AG10803 (cell line): ENCODE data around the gene TMEM255A.
A peak's percentile ranks its signal among the peaks of the same experiment; 100 is the strongest.

Source experiments
- DNase-seq: peaks from one replicate; pipeline ENCODE4 v3.0.0; 2010; ENCODE audit warnings: low read depth
- H3K4me3 ChIP-seq: 2 replicates; pipeline ENCODE4 v1.5.1; 2011; ENCODE audit warnings: mild to moderate bottlenecking, low read length, control low read depth
- CTCF ChIP-seq: conservative IDR thresholded peaks from 2 replicates; pipeline ENCODE4 v1.5.1; 2011; ENCODE audit warnings: mild to moderate bottlenecking, low read length, control low read depth, inconsistent platforms

Gene TMEM255A

GRCh38 chrX:120269373-120270035, 41.8 kb downstream of the TMEM255A start:
- peak; percentile 1 for DNase-seq
- TF ChIP-seq CTCF = no peak
- H3K4me3 ChIP-seq = no peak overlapping the region

- no peak overlapping the region for H3K4me3 ChIP-seq
- DNase-seq = no peak
- TF ChIP-seq CTCF = no peak
Observed at GRCh38 chrX:120264341-120264740, 46.9 kb downstream of the TMEM255A start.

- DNase-seq = no peak
- no peak for TF ChIP-seq CTCF
Observed at GRCh38 chrX:120262859-120263708, 48.2 kb downstream of the TMEM255A start.

GRCh38 chrX:120260369-120260768, 50.9 kb downstream of the TMEM255A start:
- TF ChIP-seq CTCF = no peak
- H3K4me3 ChIP-seq = no peak overlapping the region
- DNase-seq = no peak

More at GRCh38 chrX:120262859-120263708, 48.2 kb downstream of the TMEM255A start:
- H3K4me3 ChIP-seq = no peak overlapping the region

- no peak for DNase-seq
- no peak for TF ChIP-seq CTCF
- no peak overlapping the region for H3K4me3 ChIP-seq
Observed at GRCh38 chrX:120253784-120254183, 57.5 kb downstream of the TMEM255A start.

GRCh38 chrX:120251471-120252011, 59.7 kb downstream of the TMEM255A start:
- H3K4me3 ChIP-seq = peak overlapping the region; percentile 78
- TF ChIP-seq CTCF = no peak
- DNase-seq = peak; percentile 18
